ENCODE data around the gene POGZ. TPM values are rescaled to one million over a fixed set of nuclear protein-coding genes. Genes with fewer than 3 reads are reported as not detected.

The POGZ gene
- total RNA-seq, 1 experiment from 2014 or later: 80.6 TPM

DNA sequence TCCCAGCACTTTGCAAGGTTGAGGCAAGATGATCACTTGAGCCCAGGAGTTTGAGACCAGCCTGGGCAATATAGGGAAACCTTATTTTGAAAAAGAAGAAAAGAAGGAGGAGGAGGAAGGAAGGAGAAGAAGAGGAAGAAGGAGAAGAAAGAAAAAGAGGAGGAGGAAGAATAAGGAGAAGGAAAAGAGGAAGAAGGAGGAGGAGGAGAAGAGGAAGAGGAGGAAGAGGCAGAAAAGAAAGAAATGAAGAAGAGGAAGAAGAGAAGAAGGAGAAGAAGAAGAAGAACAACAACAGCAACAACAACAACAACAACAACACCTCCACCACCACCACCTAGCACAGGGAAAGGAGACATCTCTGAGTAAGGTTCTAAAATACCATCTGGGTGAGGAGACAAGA is 97.4 kb downstream of the POGZ start:
- ChIA-PET CTCF (no interaction called here), POLR2A (no interaction called here), RAD21 (ENCODE audit: low non-redundant PET in 1 of 2, low total read pairs in 2 of 2, uncharacterized antibody in 2 of 2, unreplicated experiment in 2 of 2) (no interaction called here)
- Histone ChIP-seq H3K36me3 (ENCODE audit: control insufficient read depth in 1 of 2, insufficient read depth in 2 of 2, low read length in 2 of 2) (no peaks in the 10 kb centered on the region), H3K27ac (ENCODE audit: low read depth, low read length) (no peak overlapping the region), H3K9ac (ENCODE audit: low read length) (no peak overlapping the region), H3K27me3 (ENCODE audit: insufficient read depth, low read length) (no peaks in the 10 kb centered on the region), H3K9me2 (ENCODE audit: insufficient read depth) (no peaks in the 10 kb centered on the region), H4K20me1 (ENCODE audit: insufficient read depth) (no peaks in the 10 kb centered on the region), H3K4me1 (ENCODE audit: control insufficient read depth in 1 of 2, insufficient read depth in 2 of 2, low read length in 2 of 2) (no peaks in the 10 kb centered on the region), H3K4me2 (ENCODE audit: low read length) (no peak overlapping the region), H3K4me3 (replicated peaks in 1 of 2; ENCODE audit: low read depth in 1 of 2, low read length in 2 of 2) (no peak overlapping the region), H3K9me3 (ENCODE audit: control insufficient read depth in 1 of 2, insufficient read depth in 1 of 2, low read depth in 1 of 2, low read length in 2 of 2) (peaks cover 6 to 9% of the 10 kb centered on the region in 2 experiments; a peak in 2 of 4 replicates), H2AFZ (ENCODE audit: low read depth, low read length, poor library complexity, severe bottlenecking) (no peak overlapping the region), H3K79me2 (ENCODE audit: insufficient read depth, low read length) (no peaks in the 10 kb centered on the region)
- intact Hi-C loops (cut with micrococcal nuclease): no loop called here
- TF ChIP-seq EGR1 (IDR thresholded peaks at IDR 0.05; ENCODE audit: low read depth) (no peak), JUND (IDR thresholded peaks at IDR 0.05) (no peak), POLR2AphosphoS5 (IDR thresholded peaks at IDR 0.05; ENCODE audit: low read depth, low read length) (no peak), ELF1 (IDR thresholded peaks at IDR 0.05; ENCODE audit: borderline replicate concordance, low read depth) (no peak), RAD21 (IDR thresholded peaks at IDR 0.05; ENCODE audit: low read depth) (no peak), CEBPB (IDR thresholded peaks at IDR 0.05; ENCODE audit: low read depth) (no peak), ZNF274 (IDR thresholded peaks at IDR 0.05; ENCODE audit: low read depth, low read length) (no peak), YY1 (IDR thresholded peaks at IDR 0.05; ENCODE audit: extremely low read depth, insufficient replicate concordance, low read depth, low read length) (no peak), SRF (IDR thresholded peaks at IDR 0.05; ENCODE audit: low read depth) (no peak), EZH2 (IDR thresholded peaks at IDR 0.05) (no peak), FOSL1 (IDR thresholded peaks at IDR 0.05; ENCODE audit: low read depth) (no peak), POLR2A (IDR thresholded peaks at IDR 0.05; ENCODE audit: borderline replicate concordance, extremely low read depth, insufficient read depth, insufficient read length) (no peak), SIN3A (IDR thresholded peaks at IDR 0.05; ENCODE audit: low read depth) (no peak), SP1 (IDR thresholded peaks at IDR 0.05; ENCODE audit: low read depth) (no peak)
- TF ChIP-seq, protein P1, sequence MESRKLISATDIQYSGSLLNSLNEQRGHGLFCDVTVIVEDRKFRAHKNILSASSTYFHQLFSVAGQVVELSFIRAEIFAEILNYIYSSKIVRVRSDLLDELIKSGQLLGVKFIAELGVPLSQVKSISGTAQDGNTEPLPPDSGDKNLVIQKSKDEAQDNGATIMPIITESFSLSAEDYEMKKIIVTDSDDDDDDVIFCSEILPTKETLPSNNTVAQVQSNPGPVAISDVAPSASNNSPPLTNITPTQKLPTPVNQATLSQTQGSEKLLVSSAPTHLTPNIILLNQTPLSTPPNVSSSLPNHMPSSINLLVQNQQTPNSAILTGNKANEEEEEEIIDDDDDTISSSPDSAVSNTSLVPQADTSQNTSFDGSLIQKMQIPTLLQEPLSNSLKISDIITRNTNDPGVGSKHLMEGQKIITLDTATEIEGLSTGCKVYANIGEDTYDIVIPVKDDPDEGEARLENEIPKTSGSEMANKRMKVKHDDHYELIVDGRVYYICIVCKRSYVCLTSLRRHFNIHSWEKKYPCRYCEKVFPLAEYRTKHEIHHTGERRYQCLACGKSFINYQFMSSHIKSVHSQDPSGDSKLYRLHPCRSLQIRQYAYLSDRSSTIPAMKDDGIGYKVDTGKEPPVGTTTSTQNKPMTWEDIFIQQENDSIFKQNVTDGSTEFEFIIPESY (IDR thresholded peaks at IDR 0.05; ENCODE audit: extremely low read depth, insufficient replicate concordance, low read length): no peak
- TF ChIP-seq, protein P2, sequence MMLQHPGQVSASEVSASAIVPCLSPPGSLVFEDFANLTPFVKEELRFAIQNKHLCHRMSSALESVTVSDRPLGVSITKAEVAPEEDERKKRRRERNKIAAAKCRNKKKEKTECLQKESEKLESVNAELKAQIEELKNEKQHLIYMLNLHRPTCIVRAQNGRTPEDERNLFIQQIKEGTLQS (IDR thresholded peaks at IDR 0.05): no peak
- TF ChIP-seq, protein P3, sequence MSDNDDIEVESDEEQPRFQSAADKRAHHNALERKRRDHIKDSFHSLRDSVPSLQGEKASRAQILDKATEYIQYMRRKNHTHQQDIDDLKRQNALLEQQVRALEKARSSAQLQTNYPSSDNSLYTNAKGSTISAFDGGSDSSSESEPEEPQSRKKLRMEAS (IDR thresholded peaks at IDR 0.05): no peak
- TF ChIP-seq, protein P4, sequence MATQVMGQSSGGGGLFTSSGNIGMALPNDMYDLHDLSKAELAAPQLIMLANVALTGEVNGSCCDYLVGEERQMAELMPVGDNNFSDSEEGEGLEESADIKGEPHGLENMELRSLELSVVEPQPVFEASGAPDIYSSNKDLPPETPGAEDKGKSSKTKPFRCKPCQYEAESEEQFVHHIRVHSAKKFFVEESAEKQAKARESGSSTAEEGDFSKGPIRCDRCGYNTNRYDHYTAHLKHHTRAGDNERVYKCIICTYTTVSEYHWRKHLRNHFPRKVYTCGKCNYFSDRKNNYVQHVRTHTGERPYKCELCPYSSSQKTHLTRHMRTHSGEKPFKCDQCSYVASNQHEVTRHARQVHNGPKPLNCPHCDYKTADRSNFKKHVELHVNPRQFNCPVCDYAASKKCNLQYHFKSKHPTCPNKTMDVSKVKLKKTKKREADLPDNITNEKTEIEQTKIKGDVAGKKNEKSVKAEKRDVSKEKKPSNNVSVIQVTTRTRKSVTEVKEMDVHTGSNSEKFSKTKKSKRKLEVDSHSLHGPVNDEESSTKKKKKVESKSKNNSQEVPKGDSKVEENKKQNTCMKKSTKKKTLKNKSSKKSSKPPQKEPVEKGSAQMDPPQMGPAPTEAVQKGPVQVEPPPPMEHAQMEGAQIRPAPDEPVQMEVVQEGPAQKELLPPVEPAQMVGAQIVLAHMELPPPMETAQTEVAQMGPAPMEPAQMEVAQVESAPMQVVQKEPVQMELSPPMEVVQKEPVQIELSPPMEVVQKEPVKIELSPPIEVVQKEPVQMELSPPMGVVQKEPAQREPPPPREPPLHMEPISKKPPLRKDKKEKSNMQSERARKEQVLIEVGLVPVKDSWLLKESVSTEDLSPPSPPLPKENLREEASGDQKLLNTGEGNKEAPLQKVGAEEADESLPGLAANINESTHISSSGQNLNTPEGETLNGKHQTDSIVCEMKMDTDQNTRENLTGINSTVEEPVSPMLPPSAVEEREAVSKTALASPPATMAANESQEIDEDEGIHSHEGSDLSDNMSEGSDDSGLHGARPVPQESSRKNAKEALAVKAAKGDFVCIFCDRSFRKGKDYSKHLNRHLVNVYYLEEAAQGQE (IDR thresholded peaks at IDR 0.05; ENCODE audit: low read depth): no peak
- no peak for DNase-seq (ENCODE audit: low read depth, low spot score)
- ATAC-seq: no peak
- BruUV-seq (replicated peaks): no TSS peak

Data from HCT116 (cell line).